NCI-H1092 treated with DMSO at 0.1 percent for 48 hours (cell line): ENCODE data around the gene PCDH12.
"Not testable (repeated sequence)": the region's sequence is repeated elsewhere in the genome, so short reads cannot be mapped to it uniquely, and the experiment has no call there.

Source experiments
- DNase-seq: peaks from one replicate; lab custom pipeline; 2025; lab: John Stamatoyannopoulos, UW

The PCDH12 gene

DNA sequence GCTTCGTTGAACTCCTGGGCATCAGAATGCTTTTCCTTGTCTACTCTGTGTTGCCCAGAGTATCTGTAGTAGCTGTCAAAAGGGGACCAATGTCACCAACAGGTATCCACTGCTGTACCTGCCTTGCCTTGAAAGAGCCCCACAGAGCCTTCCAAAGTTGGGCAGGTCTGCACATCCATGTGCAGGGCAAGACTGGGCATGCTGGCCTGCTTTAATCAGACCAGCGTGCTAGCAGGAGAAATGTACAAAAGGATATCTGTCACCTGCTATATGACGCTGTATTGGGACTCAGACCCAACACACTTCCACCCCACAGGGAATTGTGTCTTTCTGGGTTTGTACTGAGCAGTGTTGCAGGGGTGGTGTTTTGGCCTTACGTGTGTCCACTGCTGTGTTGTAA lies 22.5 kb downstream of the PCDH12 start:
- no peak for DNase-seq

- peak; percentile 50 for DNase-seq
These were observed 23.7 kb downstream of the PCDH12 start for GRCh38 chr5:141934099-141934844.

GRCh38 chr5:141933151-141933550 lies 24.9 kb downstream of the PCDH12 start:
- no peak for DNase-seq

DNA sequence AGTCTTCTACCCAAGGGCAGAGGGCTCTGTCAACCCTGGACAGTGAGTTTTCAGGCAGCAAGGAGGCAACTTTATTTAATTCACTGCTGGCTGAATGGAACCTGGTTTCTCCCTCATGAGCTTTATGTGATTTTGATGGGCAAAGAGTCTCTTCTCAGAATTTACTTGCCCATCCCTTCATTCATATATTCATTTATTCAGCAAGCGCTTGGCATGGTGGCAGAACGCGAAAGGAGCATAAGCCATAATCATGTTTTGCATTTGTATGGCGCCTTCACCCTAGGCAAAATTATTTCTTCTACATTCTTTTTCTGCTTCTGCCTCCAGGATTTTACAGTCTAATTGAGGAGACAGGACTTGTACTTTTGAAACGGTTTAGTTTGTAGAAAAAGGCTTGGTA lies 26.3 kb downstream of the PCDH12 start:
- DNase-seq = no peak

DNA sequence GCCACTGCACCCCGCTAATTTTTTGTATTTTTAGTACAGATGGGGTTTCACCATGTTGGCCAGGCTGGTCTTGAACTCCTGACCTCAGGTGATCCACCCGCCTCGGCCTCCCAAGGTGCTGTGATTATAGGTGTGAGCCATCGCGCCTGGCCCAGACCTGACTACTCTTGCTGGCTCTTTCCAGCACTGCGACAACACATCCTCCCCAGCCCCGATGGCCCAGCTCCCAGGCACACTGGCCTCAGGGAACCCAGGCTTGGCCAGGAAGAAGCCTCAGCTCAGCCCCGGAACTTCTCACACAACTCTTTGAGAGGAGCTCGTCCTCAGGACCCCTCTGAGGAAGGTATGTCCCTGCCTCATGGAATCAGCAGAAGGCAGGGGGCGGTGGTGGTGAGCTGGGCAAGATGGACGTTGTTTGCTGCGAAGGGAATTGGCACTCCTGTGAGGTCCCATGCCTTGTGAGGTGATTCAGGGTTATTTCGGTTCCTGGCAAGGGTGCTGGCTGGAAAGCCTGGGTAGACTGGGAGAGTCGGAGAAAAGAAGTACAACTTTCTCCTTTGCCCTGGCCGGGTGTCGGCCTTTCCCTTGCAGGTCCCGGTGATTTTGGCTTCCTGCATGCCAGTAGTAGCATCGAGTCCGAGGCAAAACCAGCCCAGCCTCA lies 28.5 kb downstream of the PCDH12 start:
- no peak for DNase-seq

GRCh38 chr5:141928051-141928450 lies 30.0 kb downstream of the PCDH12 start:
- DNase-seq = no peak

- DNase-seq = no peak
These were observed 31.6 kb downstream of the PCDH12 start for GRCh38 chr5:141926434-141926833.

DNA sequence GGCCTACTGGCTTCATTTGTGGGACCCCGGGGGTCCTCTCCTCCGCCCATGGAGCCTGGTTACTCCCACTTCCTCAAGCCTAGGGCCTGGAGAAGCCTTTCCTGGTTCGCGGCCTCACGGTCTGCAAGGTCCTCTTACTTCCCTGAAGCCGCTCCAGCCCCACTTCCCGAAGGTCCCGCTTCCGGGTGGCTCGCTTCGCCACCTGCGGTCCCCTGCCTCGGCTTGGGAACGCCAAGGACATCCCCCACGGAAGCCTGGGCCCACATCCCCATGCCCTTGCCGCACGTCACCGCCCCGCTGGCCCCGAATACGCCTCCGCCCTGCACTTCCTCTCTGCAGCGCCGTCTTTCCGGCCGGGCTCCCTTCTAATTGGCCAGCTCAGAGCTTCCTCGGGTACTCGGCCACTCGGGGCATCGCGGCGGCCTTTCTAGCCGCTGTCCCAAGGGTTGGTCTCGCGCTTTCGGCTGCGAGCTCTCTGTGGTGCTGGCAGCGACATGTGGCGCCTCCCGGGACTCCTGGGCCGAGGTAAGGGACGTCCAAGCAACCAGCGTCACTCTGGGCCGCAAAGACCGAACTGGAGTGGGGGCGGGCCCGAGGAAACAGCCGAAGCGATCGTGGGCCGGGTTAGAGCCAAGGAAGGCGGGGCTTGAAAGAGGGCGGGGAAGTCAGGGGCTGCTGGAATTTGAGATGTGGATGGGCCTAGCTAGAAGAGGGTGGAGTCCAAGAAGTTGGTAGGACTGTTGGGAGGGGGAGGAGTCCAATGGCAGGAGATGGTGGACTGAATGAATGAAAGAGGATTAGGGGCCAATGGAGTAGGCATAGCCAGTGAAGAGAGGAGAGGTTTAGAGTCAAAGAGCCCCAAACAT lies 34.3 kb downstream of the PCDH12 start, which contains the start of gene DELE1:
TSS of gene DELE1 (plus strand) at position 424 of the 866 bp plus-strand sequence. CDS start at position 495, 71 bp downstream.
- DNase-seq = peak; percentile 75

DNA sequence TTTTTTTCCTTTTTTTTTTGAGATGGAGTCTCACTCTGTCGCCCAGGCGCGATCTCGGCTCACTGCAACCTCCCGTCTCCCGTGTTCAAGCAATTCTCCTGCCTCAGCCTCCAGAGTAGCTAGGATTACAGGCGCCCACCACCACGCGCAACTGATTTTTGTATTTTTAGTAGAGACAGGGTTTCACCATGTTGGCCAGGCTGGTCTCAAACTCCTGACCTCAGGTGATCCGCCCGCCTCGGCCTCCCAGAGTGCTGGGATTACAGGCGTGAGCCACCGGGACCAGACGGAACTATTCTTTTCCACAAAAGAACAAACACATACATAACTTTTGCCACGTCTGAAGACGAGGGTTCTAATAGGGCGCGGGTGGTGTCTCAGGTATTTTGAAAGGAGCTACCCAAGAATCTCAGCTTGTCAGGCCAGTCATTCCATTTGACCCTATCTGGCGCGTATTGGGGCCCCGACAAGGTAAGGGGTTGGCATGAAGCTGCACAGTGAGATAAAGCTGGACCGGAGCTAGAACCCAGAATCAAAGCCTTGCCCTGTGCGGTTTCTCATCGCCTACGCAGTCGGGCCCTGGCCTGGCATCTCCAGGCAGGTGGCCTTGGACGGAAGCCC lies 35.1 kb downstream of the PCDH12 start:
- not testable (repeated sequence) for DNase-seq

GRCh38 chr5:141920771-141921170 lies 37.2 kb downstream of the PCDH12 start:
- DNase-seq = no peak

GRCh38 chr5:141919218-141920119 lies 38.5 kb downstream of the PCDH12 start:
- DNase-seq = no peak

GRCh38 chr5:141917760-141918159 lies 40.2 kb downstream of the PCDH12 start:
- DNase-seq = no peak

GRCh38 chr5:141916522-141916921 lies 41.5 kb downstream of the PCDH12 start:
- no peak for DNase-seq

- DNase-seq = no peak
These were observed 42.1 kb downstream of the PCDH12 start for GRCh38 chr5:141915881-141916336.

GRCh38 chr5:141914797-141915196 lies 43.2 kb downstream of the PCDH12 start:
- DNase-seq = no peak

GRCh38 chr5:141914199-141914743 lies 43.7 kb downstream of the PCDH12 start:
- peak; percentile 27 for DNase-seq

DNA sequence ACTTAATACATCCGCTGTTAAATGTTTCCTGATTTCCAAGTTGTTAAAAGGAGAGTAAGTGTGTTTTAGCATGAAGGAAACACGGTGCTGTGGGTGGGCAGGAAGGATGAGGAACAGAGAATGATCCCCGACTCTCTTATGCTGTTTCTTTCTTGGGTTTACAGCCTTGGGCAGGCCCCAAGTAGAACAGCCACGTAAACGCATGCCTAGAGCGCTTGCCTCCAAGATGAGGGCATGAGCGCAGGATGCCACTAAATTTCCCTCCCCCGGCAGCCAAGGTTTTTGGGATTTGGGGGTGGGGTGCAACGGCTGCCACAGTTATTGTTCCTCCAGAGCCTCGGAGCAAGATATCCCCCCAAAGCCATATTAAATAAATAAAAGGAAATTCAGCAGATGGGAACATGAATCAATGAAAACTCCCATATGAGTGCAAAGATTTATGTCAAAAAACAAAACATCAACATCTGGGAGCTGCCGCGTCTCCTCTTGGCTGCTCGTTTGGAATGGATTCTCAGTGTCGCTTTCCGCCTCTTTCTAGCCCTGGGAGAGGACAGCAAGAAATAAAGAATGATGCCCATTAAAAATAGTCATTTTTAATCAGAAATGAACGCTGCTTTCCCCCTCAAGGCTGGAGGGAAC lies 44.3 kb downstream of the PCDH12 start:
- DNase-seq = no peak

GRCh38 chr5:141910271-141910673 lies 47.7 kb downstream of the PCDH12 start:
- no peak for DNase-seq

DNA sequence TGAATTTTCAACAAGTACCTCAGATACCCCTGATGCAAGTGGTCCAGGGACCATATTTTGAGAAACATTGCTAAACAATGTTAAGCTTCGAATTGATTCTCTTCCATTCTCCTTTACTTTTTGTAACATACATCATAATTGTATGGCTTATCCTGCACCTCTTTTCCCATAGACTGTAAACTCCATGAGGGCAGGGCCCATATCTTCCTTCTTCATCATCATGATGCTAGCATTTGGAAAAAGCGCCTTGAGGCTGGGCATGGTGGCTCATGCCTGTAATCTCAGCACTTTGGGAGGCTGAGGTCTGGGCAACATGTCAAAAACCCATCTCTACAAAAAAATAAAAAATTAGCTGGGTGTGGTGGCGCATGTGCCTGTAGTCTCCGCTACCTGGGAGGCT lies 48.8 kb downstream of the PCDH12 start:
- DNase-seq = no peak

DNA sequence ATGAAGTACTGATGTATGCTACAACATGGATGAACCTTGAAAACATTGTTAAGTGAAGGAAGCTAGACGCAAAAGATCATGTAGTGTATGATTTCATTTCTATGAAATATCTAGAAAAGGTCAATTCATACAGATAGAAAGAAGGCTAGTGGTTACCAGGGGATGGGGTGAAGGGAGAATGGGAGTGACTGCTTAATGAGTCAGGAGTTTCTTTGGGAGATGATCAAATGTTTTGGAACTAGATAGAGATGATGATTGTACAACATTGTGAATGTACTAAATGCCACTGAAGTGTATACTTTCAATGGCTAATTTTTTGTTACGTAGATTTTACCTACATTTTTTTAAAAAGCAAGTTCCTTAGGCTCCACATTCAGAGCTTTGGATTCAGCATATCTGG lies 49.2 kb downstream of the PCDH12 start:
- DNase-seq = no peak
